Endometrial microvascular endothelial cells (primary cell): Measurements from ENCODE around the gene NKX3-2. TPM values are rescaled to one million over a fixed set of nuclear protein-coding genes. Genes with fewer than 3 reads are reported as not detected.

Experiments
- in situ Hi-C: cut with HindIII; loops from 2 replicates; pipeline ENCODE4 v1.10.0; 2017; ENCODE audit warnings: low sequenced_read_pairs, low pct_unique_long_range_greater_than_20kb; ENCODE audit errors: inconsistent ontology term
- total RNA-seq: library from RNA; depleted of rRNA; stranded (reverse); fragments of >200 nt; gene quantifications from one replicate; pipeline ENCODE4 v1.2.3, GENCODE V29; 2015; ENCODE audit errors: inconsistent ontology term

NKX3-2 gene
- total RNA-seq, 1 donor from 2014 or later: not detected

- in situ Hi-C loops: no loop called here
These were observed 21.8 kb downstream of the NKX3-2 start for GRCh38 chr4:13522282-13523104.

DNA sequence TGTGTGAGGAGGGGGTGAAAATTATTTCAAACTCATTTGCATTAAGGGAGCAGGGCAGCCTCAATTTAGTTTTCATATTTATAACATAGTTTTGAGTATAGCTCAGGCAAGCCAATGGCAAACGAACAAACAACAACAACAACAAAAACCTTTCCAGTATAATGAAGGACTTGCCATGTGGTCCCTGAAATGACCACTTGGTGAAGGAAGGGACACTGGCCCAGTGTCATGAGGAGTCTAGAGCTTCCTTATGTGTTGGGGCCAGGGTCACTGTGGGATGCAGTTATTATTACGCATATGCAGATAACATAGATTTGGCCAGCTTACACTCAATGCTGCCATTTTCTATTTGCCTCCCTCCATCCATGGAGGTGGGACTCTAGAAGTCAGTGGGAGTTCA, 23.3 kb downstream of the NKX3-2 start:
- in situ Hi-C loops: no loop called here

DNA sequence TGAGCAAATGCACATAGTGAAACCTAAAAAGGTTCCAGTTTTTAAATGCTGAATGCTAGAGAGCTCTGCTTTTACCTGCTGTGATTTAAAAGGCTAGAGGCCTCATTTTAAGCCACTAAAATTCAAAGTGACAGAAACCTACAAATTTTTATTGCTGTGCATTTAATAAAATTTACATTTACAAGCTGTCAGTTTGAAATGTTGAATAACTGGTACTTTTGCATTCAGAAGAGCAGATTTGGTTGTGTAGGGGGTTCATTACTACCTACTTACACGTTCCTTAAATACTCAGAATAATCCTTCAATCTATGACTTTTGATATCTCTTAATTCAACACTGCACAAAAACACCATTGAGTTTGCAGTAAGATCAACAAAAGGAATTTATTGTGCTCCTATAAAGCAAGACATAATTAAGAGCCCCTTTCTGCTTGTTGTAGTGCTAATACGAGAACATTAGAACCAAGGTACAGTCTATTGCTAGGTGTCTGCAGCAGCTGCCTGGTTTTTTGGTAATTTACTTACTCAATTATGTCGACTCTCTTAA, 27.9 kb downstream of the NKX3-2 start:
- in situ Hi-C loops: no loop called here

- in situ Hi-C loops: no loop called here
These were observed 29.0 kb downstream of the NKX3-2 start for GRCh38 chr4:13515268-13515667.

DNA sequence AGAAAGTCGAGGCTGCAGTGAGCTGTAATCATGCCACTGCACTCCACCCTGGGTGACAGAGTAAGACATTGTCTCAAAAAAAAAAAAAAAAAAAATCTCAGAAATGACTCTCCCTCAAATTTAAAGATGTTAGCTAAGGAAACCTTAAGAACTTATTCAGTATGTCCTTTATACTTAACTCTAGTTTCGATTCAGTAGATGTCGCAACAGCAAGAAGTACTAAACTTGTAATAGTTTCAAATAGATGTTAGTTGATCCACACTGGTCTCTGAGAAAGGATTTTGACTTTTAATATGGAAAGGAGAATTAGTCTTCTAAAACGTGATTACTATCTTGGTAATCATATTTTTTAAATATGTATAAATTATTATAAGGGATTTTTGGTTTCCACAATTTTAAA, 29.6 kb downstream of the NKX3-2 start:
- in situ Hi-C loops: no loop called here

- in situ Hi-C loops: no loop called here
These were observed 33.2 kb downstream of the NKX3-2 start for GRCh38 chr4:13511101-13511500.

DNA sequence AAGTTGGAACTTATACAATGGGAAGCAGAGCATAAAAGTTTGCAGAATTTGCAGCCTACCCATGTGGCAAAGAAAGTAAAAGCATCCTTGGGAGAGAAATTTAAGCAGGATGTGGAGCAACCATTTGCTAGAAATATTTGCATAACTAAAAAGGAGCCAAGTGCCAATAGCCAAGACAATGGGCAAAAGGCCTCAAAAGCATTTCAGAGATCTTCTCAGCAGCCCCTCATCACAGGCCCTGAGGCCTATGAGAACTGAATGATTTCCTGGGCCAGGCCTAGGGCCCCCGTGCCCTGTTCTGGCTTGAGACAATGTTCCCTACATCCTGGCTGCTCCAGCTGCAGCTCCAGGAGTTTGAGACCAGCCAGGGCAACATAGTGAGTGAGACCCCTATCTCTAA, 34.9 kb downstream of the NKX3-2 start:
- in situ Hi-C loops: no loop called here

GRCh38 chr4:13504374-13504773, 39.9 kb downstream of the NKX3-2 start:
- in situ Hi-C loops: no loop called here

- in situ Hi-C loops: no loop called here
These were observed 45.8 kb downstream of the NKX3-2 start for GRCh38 chr4:13498469-13498868.

- in situ Hi-C loops: no loop called here
These were observed 47.7 kb downstream of the NKX3-2 start for GRCh38 chr4:13496605-13497004.

- in situ Hi-C loops: no loop called here
These were observed 48.6 kb downstream of the NKX3-2 start for GRCh38 chr4:13495753-13496152.

GRCh38 chr4:13493793-13494192, 50.5 kb downstream of the NKX3-2 start:
- in situ Hi-C loops: no loop called here

DNA sequence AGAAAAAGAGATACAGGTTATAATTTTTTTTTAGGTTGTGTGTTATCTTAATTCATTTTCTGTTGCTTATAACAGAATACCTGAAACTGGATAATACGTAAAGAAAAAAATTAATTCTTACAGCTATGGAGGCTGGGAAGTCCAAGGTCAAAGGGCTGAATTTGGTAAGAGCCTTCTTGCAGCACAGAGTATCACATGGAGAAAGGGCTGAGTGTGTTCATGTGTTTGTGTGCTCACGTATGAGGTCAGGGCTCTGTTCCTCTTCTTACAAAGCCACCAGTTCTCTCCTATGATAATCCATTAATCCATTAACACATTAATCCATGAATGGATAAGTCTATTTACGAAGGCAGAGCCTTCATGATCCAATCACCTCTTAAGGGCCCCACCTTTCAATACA, 51.6 kb downstream of the NKX3-2 start:
- in situ Hi-C loops: no loop called here

Other genes with a start within 250 kb of the NKX3-2 start
- 18.8 TPM for gene RAB28, start 60.2 kb downstream of the NKX3-2 start, total RNA-seq
- 6.8 TPM for gene BOD1L1, start 83.2 kb upstream of the NKX3-2 start, total RNA-seq